ENCODE results near the gene SLC15A4.
"Not testable (repeated sequence)": the region's sequence is repeated elsewhere in the genome, so short reads cannot be mapped to it uniquely, and the experiment has no call there.

Gene SLC15A4

GRCh38 chr12:128823916-128824839 lies at the start of gene SLC15A4:
TSS of gene SLC15A4 (minus strand) at chr12:128823958. CDS start at chr12:128823943, 15 bp downstream.
- DNase-seq, result peak; percentile 52 to 94 (median 89)

- DNase-seq, result peak in 1 of 14 donors; percentile 9
These were observed 48.5 kb upstream of the SLC15A4 start for GRCh38 chr12:128872303-128872702.

- DNase-seq, result no peak
These were observed 47.7 kb upstream of the SLC15A4 start for GRCh38 chr12:128871516-128871892.

DNA sequence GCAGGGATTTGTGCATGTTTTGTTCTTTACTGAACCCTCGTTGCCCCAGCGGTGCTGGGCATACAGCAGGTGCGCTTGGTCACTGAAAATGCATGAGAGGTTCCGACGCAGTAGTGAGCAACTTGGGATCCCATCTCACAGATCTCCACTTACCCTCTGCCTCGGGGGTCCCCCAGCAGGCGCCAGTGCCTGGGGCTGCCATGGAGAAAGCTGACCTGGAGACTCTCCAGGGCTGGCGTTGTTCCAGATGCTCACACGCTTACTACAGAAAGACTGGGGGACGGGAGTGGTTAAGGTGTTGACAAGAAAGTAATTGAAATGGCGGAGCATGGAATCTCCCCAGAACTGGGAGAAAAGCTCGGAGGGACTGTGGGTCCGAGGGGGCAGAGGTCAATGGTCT lies 43.7 kb upstream of the SLC15A4 start:
- DNase-seq, result no peak

GRCh38 chr12:128864516-128865186 lies 40.9 kb upstream of the SLC15A4 start:
- no peak for DNase-seq

DNA sequence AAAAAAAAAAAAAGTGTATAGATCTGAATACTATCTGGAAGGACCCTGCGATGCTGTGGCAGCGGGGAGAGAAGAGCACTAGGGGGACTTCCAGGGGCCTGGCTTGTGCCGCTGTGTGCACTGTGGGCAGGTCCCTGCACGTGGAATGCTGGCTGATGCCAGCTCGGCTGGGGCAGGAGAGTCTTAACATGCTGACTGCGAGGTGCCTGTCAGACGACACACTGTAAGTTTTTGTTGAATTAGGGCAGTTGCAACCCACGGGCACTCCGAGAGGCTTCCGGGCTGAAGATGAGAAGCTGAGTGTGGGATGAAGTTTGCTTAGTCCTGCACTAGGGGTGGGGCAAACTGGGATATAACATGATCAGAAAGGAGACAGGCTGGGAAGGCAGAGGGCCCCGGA lies 40.2 kb upstream of the SLC15A4 start:
- no peak for DNase-seq

DNA sequence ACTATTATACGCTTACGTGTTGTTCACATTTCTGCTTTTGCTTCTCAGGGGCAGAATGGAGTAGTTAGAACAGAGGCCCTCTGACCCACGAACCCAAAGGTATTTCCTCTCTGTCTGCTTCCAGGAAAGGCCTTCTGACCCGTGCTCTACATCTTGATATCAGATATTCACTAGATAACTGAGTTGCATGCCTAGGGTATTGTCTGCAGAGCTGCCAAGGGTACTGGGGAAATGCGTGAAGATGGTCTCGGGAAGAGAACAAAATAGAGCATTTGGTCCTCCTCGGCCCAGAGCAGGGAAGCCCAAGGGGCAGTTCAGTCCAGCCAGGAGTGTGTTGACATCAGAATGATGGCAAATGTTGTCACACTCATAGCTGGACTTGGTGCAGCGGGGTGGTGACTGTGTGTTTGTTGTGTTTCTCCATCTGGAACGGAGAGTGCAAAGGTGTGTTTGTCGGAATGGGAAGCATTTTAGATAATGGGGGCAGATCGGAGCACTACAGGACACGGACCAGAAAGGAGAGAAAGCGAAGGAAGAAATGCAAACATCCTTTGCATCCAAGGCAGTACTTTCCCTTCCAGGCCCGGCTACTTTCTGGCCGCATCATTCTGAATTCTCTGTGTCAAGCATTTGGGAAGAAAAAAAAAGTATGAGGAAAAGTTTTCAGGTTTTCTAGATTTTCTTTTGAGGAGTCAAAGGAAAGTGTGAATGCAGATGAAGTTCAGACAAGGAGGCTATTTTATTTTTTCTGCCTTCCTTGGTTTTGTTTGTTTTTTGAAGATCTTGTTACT lies 37.7 kb upstream of the SLC15A4 start:
- no peak for DNase-seq

GRCh38 chr12:128859311-128859710 lies 35.6 kb upstream of the SLC15A4 start:
- DNase-seq, result no peak

GRCh38 chr12:128857133-128857763 lies 33.5 kb upstream of the SLC15A4 start:
- DNase-seq, result no peak

DNA sequence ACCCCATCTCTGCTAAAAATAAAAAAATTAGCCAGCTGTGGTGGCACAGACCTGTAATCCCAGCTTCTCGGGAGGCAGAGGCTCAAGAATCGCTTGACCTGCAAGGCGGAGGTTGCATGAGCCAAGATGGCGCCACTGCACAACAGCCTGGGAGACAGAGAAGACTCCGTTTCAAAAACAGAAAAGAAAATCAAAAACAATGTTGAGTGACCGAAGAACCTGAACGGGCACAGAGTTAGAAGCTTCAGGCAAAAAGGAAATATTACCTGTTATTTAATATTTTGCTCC lies 33.0 kb upstream of the SLC15A4 start:
- DNase-seq, result no peak

GRCh38 chr12:128856035-128856790 lies 32.5 kb upstream of the SLC15A4 start:
- DNase-seq, result no peak

DNA sequence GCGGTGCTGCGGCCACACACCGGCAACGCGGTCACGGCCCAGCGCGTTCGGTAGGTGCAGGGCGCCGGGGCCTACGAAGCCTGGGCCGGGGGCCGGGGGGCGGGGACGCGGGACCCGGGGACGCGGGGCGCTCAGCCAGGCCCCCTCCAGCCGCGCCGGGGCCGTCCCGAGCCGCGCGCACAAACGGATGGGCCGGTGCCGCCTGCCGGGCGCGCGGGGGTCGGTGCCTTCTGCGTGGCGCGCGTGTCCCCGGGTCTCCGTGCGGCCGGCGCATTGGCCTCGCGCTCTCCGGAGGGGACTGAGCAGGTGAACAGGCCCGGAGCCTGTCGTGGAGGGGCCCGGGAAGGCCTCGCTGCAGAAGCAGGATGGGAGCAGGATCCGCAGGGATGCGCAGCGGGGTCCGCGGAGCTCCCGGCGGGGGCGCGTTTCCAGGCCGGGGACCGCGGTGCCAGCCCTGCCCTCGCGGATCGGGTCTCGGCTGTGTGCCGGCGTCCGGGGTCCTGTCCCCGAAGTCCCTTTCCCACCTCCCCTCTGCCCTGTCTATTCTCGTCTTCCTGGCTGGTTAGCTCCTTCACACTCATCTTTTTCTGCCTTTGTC lies 29.9 kb upstream of the SLC15A4 start:
- peak in 1 of 14 donors; percentile 51 for DNase-seq

DNA sequence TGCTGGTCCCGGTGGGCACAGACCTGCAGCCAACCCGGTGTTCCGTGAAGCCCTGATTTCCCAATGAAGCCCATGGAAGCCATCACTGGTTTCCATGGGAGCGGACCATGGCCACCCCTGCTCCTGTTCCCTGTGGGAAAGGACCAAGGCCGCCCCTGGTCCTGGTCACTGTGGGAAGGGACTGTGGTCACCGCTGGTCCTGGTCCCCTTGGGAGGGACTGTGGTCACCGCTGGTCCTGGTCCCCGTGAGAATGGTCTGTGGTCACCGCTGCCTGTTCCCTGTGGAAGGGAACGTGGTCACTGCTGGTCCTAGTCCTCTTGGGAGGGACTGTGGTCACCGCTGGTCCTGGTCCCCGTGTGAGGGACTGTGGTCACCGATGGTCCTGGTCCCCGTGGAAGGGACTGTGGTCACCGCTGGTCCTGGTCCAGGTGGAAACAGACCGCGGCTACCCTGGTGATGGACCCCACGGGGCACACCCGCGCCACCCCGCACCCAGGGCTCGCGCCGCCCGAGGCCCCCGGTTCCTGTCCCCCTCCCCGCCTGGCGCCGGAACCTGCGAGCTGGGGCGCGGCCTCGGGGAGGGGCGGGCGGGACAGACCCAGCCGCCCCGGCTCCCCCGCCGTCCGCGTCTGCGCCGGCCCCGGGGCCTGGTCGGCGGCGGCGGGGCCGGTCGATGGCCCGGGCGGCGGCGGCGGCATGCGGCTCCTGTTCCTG lies 29.3 kb upstream of the SLC15A4 start, which contains the start of gene GLT1D1:
Gene GLT1D1, plus strand, starts transcription at position 594 of the 715 bp plus-strand sequence. Its CDS starts 104 bp downstream, at position 698.
- peak in 1 of 14 donors; percentile 3 for DNase-seq

GRCh38 chr12:128852026-128852698 lies 28.4 kb upstream of the SLC15A4 start:
- DNase-seq, result no peak

- DNase-seq, result not testable (repeated sequence)
These were observed 27.7 kb upstream of the SLC15A4 start for GRCh38 chr12:128851429-128851828.

DNA sequence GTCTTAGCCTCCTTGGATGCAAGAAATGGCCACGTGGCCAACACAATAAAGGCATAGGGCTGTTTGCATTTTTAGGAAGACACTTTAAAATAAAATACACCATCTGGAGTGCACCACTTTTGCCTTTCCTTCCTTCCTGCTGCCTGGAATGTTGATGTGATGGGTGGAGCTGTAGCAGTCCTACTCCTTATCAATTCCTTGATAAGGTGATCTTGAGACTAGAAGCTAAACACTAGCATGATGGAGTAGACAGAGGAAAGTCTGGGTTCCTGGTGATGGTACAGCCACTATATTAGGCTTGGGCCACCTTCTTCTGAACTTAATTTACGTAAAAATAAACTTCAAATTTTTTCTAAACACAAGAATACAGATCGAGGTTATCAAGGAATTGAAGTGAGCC lies 26.6 kb upstream of the SLC15A4 start:
- DNase-seq, result no peak

- DNase-seq, result not testable (repeated sequence)
These were observed 26.0 kb upstream of the SLC15A4 start for GRCh38 chr12:128849806-128850205.

- no peak for DNase-seq
These were observed 24.6 kb upstream of the SLC15A4 start for GRCh38 chr12:128848371-128848770.

GRCh38 chr12:128846671-128847070 lies 22.9 kb upstream of the SLC15A4 start:
- not testable (repeated sequence) for DNase-seq

Measured in C1 segment of cervical spinal cord (tissue), 14 donors.